Stimulated activated CD8-positive, alpha-beta memory T cell treated with anti-CD3 and anti-CD28 coated beads, Interleukin-15, amount 100 ng/mL, for 24 hours (primary cell): ENCODE results near the gene HMGB4.

ENCODE experiments used
- DNase-seq: peaks from one replicate; pipeline ENCODE4 v3.0.0-alpha.2; 2020; ENCODE audit warnings: low read depth

The HMGB4 gene

DNA sequence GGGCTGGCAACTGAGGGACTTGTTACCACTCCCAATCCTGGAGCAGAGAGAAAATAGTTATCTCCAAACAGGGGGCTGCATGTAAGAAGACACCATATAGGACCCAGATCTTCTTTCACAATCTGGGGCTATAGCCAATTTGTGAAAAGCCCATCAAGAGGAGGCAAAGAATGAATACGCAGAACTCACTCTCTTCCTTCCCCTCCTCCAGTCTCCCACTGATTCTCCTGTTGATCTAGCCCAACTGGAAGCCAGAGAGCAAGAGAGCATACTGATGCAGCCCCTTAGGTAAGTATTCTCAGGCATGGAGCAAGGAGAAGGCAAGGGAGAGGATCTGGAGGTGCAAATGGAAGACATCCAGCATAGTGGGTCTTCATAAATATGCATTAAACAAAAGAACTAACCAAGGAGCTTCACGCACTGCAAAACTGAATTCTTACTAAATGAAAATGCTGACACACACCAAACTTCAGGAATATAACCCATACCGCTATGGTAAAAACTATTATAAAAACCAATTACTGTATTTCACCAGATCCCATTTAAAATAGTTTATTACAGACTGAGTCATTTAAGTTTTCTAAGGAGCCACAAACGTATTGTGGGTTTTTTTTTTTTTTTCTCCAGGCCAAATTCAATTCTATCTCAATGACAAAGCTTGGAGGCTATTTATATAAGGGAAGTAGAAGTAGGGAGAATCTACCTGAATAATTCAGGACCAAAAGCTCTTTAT, 15.5 kb upstream of the HMGB4 start:
- no peak for DNase-seq

- no peak for DNase-seq
Measured at GRCh38 chr1:33849211-33849610, 14.7 kb upstream of the HMGB4 start.

GRCh38 chr1:33850481-33850880, 13.4 kb upstream of the HMGB4 start:
- DNase-seq = no peak

DNA sequence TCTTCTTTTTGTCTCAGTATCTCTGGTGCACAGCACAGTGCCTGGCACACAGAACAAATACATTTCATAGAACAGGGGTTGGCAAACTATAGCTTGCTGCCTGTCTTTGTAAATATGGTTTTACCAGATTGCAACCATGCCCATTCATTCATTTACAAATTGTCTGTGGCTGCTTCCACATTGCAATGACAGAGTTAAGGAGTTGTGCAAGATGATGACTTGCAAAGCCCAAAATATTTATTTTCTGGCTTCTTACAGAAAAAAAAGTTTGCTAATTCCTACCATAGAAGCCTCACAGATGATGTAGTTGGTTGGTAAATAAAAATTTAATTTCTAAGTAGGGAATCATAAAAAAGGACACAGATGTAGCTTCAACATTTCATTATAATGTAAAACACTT, 11.2 kb upstream of the HMGB4 start:
- DNase-seq = no peak

- no peak for DNase-seq
Measured at GRCh38 chr1:33853431-33853830, 10.4 kb upstream of the HMGB4 start.

GRCh38 chr1:33854091-33854490, 9.8 kb upstream of the HMGB4 start:
- no peak for DNase-seq

DNA sequence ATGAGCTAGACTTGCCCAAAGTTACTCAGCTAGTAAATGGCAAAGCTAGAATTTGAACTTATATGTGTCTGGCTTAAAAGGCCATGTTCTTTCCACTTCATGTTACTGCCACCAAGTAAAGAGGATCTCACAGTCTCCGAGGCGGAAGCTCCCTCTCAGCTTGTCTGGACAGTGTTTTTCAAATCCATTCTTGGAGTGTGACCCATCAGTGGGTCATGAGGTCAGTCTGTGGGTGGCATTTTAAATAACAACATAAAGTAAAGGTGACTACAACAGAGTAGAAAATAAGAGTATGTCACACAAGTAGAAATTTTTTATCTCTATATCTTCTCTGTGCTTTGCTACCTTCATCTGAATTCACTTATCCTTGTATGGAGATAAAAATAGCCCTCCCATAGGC, 3.2 kb upstream of the HMGB4 start:
- DNase-seq = no peak

GRCh38 chr1:33864460-33865389, 846 bp downstream of the HMGB4 start:
- no peak for DNase-seq

GRCh38 chr1:33866281-33866680, 2.4 kb downstream of the HMGB4 start:
- no peak for DNase-seq

- DNase-seq = no peak
Measured at GRCh38 chr1:33867684-33868083, 3.8 kb downstream of the HMGB4 start.

- DNase-seq = no peak
Measured at GRCh38 chr1:33872275-33872674, 8.4 kb downstream of the HMGB4 start.

DNA sequence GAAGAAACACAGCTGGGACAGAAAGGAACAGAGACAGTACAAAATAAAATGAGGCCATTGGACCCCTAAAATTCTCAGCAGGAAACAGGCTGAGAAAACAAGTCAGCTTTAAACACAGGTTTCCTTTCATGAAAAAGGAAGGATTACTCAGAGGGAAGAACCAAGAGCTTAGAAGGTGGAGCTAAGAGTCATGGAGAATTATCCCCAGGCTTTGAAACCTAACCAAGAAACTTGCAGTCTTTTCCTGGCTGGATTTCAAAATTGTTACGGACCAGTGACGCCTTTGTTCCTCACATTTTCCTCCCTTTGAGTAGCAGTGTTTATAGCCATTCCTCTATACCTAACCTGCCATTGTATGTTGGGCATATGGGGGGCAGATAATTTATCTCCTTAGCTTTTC, 8.8 kb downstream of the HMGB4 start:
- DNase-seq = no peak

DNA sequence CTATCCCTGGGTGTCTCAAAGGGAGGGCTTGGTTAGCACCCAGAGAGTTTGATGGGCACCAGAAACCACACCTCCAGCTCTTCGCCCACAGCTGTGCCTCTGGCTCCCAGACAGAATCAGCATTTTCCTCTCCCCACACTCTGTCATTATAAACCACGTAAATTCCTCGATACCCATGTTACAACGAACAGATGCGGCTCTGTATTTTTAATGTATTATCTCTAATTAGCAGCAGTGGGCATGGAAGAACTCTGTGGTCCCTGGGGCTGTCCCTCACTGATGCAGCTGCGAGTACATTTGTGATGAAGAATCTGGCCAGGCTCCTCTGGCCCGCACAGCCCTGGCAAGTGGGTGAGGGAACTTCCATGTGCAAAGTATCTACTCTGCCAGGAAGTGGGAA, 10.8 kb downstream of the HMGB4 start:
- no peak for DNase-seq

DNA sequence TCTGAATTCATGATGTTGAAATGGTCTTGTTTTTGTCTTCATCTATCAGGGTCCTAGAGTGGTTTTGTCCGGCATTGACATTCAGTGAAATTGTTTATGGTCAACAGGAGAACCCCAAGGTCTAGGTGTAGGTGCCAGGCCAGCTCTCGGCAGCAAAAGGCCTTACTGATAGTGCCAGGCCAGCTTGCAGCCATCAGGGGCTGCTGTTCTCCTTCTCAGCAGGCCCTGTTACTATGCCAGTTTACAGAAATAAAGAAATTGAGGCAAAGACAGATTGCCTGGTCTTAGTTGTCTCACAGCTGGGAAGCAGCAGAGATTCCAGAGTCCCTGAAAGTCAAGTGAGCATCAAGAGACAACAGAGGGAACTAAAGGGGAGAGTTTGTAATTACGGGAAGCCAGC, 12.0 kb downstream of the HMGB4 start:
- DNase-seq = no peak

GRCh38 chr1:33876970-33877650, 13.2 kb downstream of the HMGB4 start:
- DNase-seq = no peak

DNA sequence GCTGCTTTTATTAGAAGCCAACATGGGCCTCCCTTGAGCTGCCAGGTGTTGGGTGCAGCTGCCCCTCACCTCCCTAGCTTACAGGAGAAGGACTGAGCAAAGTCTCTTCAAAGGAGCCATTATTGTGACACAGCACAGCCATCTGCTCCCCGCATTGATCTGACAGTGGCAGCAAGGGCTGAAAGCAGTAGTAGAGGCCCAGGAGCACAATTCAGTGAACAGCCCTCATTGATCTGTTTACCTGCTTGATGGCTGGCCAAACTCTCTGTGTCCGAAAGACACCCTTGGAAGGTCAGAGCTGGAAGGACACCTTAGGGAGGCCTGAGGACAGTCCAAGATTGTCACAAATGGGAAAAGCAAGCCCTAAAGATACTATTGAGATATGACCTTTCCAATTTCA, 14.5 kb downstream of the HMGB4 start:
- no peak for DNase-seq

DNA sequence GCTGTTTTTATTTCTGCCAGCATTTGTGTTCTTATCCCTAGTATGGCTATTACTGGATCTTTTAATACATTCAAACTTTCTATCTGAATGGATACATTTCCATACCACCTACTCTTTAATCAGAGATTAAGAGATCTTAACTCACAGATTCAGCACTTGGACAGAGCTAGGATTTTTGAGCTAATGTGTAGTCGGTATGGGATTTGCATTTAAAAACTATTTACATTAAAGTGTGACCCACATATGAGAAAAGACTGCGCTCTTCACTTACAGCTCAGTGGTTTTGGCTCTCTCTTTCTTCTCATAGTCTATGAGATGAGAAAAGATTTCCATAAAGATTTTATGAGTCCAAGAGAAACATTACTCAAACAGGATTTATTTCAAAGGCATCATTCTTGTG, 16.4 kb downstream of the HMGB4 start:
- no peak for DNase-seq

GRCh38 chr1:33886496-33886895, 22.6 kb downstream of the HMGB4 start:
- no peak for DNase-seq

DNA sequence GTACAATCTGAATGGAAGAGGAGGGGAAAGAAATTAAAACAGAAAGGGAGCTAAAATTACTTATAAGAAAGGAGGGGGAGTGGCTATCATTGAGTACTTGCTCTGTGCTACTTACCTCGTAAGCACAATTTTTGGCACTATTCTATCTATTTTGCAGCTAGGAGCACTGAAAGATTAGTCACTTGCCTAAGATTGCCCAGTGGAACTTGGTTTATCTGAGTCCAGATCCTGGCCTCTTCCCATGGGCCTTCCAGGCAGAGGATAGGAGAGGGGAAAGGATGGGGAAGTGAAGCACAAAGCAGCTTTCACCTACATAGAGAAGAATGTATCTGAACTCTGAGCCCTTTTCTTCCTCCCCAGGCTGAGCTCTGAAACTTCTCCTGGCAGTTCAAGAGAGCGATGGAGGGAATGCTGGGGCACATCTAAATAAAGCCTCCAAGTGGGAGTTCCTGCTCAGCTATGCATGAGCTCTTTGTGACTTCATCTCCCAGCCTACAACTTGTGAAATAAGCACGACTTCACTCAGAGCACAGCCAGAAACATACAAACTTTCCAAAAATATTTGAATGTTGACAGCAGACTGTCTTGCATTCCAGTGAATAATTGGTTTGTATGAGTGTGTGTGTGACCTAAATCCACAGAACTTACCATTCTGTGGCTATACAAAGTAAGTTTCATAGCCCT, 29.4 kb downstream of the HMGB4 start:
- no peak for DNase-seq

- no peak for DNase-seq
Measured at GRCh38 chr1:33895396-33895795, 31.5 kb downstream of the HMGB4 start.

GRCh38 chr1:33895976-33896375, 32.1 kb downstream of the HMGB4 start:
- DNase-seq = no peak

DNA sequence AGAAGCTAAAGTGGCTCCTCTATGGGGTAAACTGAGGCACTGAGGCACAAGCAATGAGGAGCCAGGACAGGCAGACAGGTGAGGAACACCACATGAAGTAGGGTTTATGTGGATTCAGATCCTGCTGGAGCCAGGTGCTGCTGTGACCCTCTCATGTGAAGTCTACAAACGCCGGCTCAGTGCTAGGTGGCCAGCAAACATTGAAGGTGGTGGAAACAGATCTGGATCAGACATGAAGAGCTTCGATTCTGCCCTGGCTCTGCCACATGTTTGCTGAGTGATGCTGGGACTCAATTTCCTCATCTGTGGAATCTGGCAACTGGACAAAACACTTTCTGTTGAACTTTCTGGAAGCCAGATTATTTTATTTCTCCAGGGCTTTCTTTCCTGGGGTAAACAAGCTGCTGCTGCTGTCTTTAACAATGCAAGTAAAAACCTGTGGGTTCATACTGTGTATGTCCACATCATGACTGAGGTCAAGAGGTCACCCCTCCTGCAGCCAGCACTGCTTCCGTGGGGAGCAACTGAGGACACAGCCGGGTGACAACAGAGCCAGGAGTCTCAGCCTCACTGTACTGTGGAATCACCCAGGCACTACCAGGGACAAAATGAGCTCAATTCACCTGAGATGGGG, 33.3 kb downstream of the HMGB4 start:
- no peak for DNase-seq
